Spinal cord (tissue), 10 donors: ENCODE results near the gene USHBP1. TPM values are rescaled to one million over a fixed set of nuclear protein-coding genes. Genes with fewer than 3 reads are reported as not detected.
A peak's percentile ranks its signal among the peaks of the same experiment; 100 is the strongest.

Source experiments
- DNase-seq, 6 donors: peaks; one replicate each; pipeline versions ENCODE4 v3.0.0 to v3.0.0-alpha.2; 2013 to 2015; ENCODE audit warnings: low spot score in 6 of 6, low read depth in 4 of 6
- H3K27ac ChIP-seq: one replicate; pipeline ENCODE4 v1.5.1; 2013; ENCODE audit warnings: low read depth, low read length, control low read depth
- H3K27me3 ChIP-seq: one replicate; pipeline ENCODE4 v1.6.1; 2013; ENCODE audit warnings: low read length; ENCODE audit not compliant: control insufficient read depth, insufficient read depth
- H3K36me3 ChIP-seq: one replicate; pipeline ENCODE4 v1.6.1; 2013; ENCODE audit warnings: low read length; ENCODE audit not compliant: control insufficient read depth, insufficient read depth
- H3K4me1 ChIP-seq: one replicate; pipeline ENCODE4 v1.6.1; 2013; ENCODE audit warnings: low read length; ENCODE audit not compliant: control insufficient read depth, insufficient read depth
- H3K4me3 ChIP-seq: one replicate; pipeline ENCODE4 v1.5.1; 2013; ENCODE audit warnings: low read depth, low read length, control low read depth
- H3K9me3 ChIP-seq: one replicate; pipeline ENCODE4 v1.6.1; 2013; ENCODE audit warnings: low read length; ENCODE audit not compliant: control insufficient read depth, insufficient read depth
- WGBS: methylation state at CpG from one replicate; pipeline ENCODE4 v1.1.5; 2013; ENCODE audit warnings: missing lambda C conversion rate; ENCODE audit not compliant: insufficient coverage; 5-methylcytosine and 5-hydroxymethylcytosine counted together
- polyA plus RNA-seq, 2 donors: library from polyadenylated mRNA; unstranded; fragments of 120-200 nt; gene quantifications; one replicate each; pipeline ENCODE4 v1.2.1, GENCODE V29; 2013; ENCODE audit not compliant: insufficient read length in 2 of 2
- total RNA-seq, 2 donors: library from RNA; depleted of rRNA in 1 of 2; stranded (reverse); fragments of 120-200 nt in 1 of 2; fragments of >200 nt in 1 of 2; gene quantifications; one replicate each; pipeline versions ENCODE4 v1.2.3 to v1.2.4, GENCODE V29; 2013 to 2014
- donor health status: healthy.

USHBP1 gene
- total and polyA plus RNA-seq, 4 donors, result 2.1 to 5.5 (median 4.2) TPM

DNA sequence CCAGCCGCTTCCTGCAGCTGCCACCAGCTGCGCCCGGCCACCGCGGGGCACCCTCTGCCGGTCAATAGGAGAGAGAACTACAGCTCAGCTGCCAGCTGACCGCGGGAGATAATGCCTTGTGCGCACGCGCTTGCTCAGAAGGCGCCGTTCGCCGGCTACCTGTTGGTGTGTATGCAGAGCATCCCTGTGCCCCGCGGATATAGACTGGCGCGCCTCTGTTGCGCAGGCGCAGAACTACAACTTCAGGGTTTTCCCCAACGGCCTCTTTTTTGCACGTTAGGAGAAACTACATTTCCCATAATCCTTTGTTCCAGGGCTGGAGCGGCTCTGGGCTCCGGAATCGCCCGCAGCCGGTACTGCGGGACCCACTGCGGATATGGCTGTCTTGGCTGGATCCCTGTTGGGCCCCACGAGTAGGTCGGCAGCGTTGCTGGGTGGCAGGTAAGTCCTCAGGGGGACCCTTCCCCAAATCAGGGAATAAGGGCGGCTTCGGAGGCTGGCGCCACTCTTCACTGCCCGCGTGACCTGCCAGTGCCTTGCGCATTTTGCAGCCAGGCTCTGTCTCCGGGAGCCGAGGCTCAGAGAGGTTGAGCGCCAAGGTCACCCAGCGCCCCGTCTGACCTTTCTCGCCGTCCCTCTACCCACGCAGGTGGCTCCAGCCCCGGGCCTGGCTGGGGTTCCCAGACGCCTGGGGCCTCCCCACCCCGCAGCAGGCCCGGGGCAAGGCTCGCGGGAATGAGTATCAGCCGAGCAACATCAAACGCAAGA lies 41.2 kb upstream of the USHBP1 start, which contains the start of gene MRPL34:
MRPL34 (plus strand) TSS at position 356 of the 768 bp plus-strand sequence; CDS start at position 377, 21 bp downstream.
- H3K36me3 ChIP-seq, result peaks cover 11% of the 10 kb centered on the region
- peak within 1 kb of the TSS; percentile 85 for H3K27ac ChIP-seq
- no peaks in the 10 kb centered on the region for H3K9me3 ChIP-seq
- WGBS, result under 1% methylated on average over 55 of the region's 55 CpGs
- no peaks in the 10 kb centered on the region for H3K27me3 ChIP-seq
- peak within 1 kb of the TSS; percentile 76 for H3K4me3 ChIP-seq
- peaks cover 64% of the 10 kb centered on the region for H3K4me1 ChIP-seq
- peak; percentile 91 to 100 (median 96) for DNase-seq

DNA sequence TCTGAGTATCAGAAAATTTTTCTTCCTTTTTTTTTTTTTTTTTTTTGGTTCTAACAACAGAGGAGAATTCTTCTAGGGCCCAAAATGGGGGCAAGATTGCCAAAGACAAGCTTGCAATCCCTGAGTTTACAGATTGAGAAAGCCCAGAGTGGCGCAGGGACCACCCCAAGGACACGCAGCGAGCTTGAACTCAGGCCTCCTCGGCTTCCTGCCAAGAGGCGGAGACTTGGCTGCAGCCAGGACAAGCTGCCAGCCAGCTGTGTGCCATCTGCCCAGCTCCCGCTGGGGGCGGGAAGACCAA lies 40.6 kb upstream of the USHBP1 start:
- H3K27ac ChIP-seq, result peak overlapping the region; percentile 85
- DNase-seq, result no peak
- WGBS, result 4% methylated on average over 7 of the region's 7 CpGs

DNA sequence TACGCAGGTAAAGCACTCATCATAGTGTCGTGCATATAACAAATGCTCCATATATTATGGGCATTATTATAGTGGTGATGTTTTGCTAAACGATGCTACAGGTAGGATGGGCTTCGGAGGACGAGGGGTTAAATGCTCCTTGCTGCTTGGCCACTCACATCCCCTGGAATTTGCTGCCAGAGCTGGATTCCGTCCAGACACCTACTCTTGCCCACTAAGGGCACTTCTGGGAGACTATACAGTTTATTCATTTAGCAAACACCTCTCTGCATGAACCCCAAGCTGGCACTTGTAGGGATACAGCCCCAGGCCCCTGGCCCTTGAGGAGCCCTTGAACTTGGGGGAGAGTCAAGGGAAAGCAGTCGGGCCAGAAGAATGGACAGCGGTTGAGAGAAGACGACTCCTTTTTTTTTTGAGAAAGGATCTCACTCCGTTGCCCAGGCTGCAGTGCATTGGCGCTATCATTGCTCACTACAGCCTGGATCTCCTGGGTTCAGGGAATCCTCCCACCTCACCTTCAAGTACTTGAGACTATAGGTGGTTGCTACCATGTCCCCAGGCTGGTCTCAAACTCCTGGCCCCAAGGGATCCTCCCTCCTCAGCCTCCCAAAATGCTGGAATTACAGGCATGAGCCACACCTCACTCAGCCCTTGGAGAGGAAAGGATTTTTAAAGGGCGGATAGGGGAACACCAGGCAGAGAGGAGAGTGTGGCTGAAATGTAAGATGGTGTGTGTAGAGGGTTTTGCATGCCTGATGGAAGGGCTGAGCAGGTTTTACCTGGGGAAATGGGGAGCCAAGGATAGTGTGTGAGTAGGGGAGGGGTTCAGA lies 40.1 kb upstream of the USHBP1 start:
- Histone ChIP-seq H3K9me3 (no peaks in the 10 kb centered on the region), H3K36me3 (peaks cover 18% of the 10 kb centered on the region), H3K27me3 (no peaks in the 10 kb centered on the region), H3K4me3 (peak overlapping the region; percentile 76), H3K27ac (peak overlapping the region; percentile 85), H3K4me1 (peaks cover 58% of the 10 kb centered on the region)
- 53% methylated on average over 8 of the region's 12 CpGs for WGBS
- DNase-seq, result peak in 2 of 6 donors; percentile 10 to 57

More for the DNA sequence above, 40.6 kb upstream of the USHBP1 start:
- H3K27me3 ChIP-seq, result no peaks in the 10 kb centered on the region
- H3K36me3 ChIP-seq, result peaks cover 16% of the 10 kb centered on the region
- H3K9me3 ChIP-seq, result no peaks in the 10 kb centered on the region
- H3K4me3 ChIP-seq, result peak overlapping the region; percentile 76
- H3K4me1 ChIP-seq, result peaks cover 62% of the 10 kb centered on the region

DNA sequence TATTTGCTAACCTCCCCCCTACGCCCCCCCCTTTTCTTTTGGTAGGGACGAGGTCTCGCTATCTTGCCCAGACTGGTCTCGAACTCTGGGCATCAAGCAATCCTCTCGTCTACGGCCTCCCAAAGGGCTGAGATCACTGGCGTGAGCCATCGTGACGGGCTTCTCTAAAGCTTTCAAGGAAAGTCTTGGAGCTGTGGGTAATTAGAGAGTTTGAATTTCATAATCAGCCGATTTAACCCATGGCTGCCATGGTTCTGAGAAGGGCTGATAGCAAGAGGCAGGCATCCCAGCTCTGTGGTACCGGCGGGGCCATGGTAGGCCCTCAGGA lies 39.4 kb upstream of the USHBP1 start:
- H3K4me1 ChIP-seq, result peaks cover 56% of the 10 kb centered on the region

DNA sequence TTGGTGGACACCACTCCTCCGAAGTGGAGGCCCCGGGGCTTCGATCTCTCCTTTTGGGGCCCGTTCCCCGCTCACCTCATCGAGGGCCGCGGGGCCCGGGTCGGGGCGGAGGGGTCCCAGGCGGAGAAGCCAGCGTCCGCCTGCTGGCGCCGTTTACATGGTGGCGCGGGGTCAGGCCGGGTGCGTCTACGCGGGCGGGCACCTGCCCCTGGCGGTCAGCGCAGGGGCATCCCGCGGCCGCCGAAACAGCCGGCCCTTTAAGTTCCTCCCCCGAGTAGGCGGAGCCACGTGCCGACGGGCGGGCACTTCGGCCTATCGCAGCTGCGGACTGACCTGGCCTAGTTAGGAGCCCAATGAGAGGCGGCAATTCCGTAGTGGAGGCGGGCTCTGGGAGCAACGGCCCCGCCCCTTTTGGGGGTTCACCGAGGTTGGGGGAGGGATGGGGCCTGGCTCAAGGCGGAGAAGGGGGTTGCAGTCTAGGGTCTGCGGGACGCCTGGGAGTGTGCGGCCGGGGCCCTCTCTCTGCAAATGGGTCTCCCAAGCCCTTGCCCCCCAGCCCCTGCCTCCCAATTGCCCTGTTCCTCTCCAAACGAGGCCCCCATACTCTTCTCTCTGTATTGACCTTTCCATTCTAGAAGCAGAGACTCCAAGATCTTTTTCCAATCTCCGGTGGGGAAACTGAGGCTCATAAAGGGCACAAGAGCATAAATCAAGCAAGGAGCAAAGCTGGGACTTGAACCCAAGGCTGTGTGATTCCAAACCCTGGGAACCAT lies 38.8 kb upstream of the USHBP1 start, which contains the start of gene ABHD8:
ABHD8 (minus strand) TSS at position 259 of the 773 bp plus-strand sequence. CDS start 1,809 bp downstream, outside the sequence.
- H3K36me3 ChIP-seq, result peaks cover 23% of the 10 kb centered on the region
- peak; percentile 88 to 99 (median 93) for DNase-seq
- 2% methylated on average over 52 of the region's 52 CpGs for WGBS
- H3K4me3 ChIP-seq, result peak within 1 kb of the TSS; percentile 79
- peak within 1 kb of the TSS; percentile 58 for H3K27ac ChIP-seq
- peaks cover 52% of the 10 kb centered on the region for H3K4me1 ChIP-seq
- no peaks in the 10 kb centered on the region for H3K9me3 ChIP-seq
- no peaks in the 10 kb centered on the region for H3K27me3 ChIP-seq

More for the DNA sequence above, 39.4 kb upstream of the USHBP1 start:
- WGBS, result 75% methylated on average over 4 of the region's 12 CpGs
- Histone ChIP-seq H3K36me3 (peaks cover 21% of the 10 kb centered on the region), H3K27ac (peak overlapping the region; percentile 58), H3K4me3 (peak overlapping the region; percentile 79), H3K27me3 (no peaks in the 10 kb centered on the region), H3K9me3 (no peaks in the 10 kb centered on the region)
- peak in 1 of 6 donors; percentile 11 for DNase-seq

DNA sequence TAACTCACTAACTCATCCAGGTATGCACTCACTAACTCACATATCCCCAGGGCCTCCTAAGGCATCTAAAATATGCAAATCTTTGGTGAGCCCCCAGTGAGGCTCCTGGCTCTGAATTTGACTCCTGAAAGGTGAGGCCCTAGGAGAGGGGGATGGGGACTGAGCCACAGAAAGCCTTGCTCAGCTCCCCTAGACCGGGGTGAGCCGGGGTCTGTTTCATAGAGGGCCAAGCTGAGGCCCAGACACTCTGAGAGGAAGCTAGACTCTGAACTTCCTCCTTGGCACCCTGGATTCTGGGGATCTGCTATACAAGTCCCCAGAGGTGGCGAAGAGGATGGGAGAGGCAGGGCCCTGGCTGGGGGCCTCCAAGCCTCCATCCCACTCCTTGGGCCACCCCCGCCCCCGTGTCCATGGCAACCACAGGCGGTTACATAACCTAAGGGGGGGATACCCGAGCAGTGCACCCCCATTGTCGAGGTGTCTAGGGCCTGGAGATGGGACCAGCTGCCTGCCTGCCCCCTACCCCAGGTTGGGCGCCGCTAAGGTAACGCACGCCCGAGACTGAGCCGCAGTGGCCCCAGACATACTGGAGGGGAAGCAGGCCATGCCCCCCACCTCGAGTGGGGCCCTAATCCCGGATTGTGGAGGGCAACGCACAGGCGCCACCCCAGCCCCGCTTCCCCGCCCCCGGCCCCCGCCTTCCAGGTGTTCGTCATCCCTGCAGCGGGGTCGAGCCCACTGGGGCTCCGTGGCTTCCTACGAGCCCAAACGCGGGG lies 38.0 kb upstream of the USHBP1 start:
- Histone ChIP-seq H3K36me3 (peaks cover 23% of the 10 kb centered on the region), H3K27ac (peak overlapping the region; percentile 37), H3K4me1 (peaks cover 52% of the 10 kb centered on the region), H3K27me3 (no peaks in the 10 kb centered on the region), H3K9me3 (no peaks in the 10 kb centered on the region), H3K4me3 (peak overlapping the region; percentile 79)
- DNase-seq, result peak in 1 of 6 donors; percentile 22
- 6% methylated on average over 29 of the region's 29 CpGs for WGBS

DNA sequence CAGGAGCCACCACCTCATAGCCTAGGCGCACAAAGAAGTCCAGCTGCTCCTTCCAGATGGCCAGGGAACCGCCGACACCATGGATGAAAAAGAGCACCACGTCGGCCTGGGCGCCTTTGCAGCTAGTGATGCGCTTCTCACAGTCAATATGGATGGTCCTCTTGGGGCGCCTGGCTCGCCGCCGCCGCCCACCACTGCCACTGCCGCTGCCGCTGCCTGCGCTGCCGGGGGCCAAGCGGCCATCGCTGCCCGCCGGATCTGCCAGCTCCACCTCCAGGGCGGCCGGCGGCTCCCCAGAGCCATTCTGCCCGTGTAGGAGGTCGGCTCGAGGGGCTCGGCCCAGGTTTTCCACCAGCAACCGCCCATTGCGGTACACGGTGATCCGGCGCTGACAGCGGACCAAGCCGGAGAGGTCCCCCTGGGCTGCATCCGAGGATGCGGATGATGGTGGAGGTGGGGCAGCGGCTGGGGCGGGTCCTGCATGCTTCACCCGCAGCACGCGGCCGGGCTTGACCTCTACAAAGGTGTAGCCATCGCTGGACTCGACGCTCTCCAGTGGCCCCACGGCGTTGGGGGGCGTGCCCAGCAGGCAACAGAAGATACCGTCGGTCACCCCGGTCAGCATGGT lies 36.6 kb upstream of the USHBP1 start:
- Histone ChIP-seq H3K9me3 (no peaks in the 10 kb centered on the region), H3K36me3 (peaks cover 27% of the 10 kb centered on the region), H3K27ac (no peak overlapping the region), H3K4me1 (peaks cover 38% of the 10 kb centered on the region), H3K27me3 (no peaks in the 10 kb centered on the region), H3K4me3 (no peak overlapping the region)
- WGBS, result 95% methylated on average over 50 of the region's 51 CpGs
- no peak for DNase-seq

DNA sequence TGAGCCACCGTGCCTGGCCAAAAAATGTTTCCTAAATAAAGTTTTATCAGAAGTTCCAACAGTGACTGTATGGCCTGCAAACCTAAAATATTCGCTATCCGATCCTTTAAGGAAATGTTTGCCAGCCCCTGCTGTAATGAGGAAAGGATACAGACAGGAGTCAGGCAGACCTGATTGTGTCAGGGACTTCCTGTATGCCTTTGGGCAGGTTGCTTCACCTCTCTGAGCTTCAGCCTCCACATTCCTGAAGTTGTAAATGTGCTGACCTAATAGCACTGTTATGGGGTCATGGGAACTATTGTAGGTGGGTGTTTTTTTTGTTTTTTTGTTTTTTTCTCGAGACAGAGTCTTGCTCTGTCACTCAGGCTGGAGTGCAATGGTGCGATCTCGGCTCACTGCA lies 32.4 kb upstream of the USHBP1 start:
- no peaks in the 10 kb centered on the region for H3K27me3 ChIP-seq
- peaks cover 14% of the 10 kb centered on the region for H3K4me1 ChIP-seq
- no peak for DNase-seq
- H3K27ac ChIP-seq, result no peak overlapping the region
- WGBS, result 89% methylated on average over 4 of the region's 6 CpGs
- no peak overlapping the region for H3K4me3 ChIP-seq
- H3K9me3 ChIP-seq, result no peaks in the 10 kb centered on the region
- H3K36me3 ChIP-seq, result peaks cover 48% of the 10 kb centered on the region
